Omental fat pad (tissue), 4 donors: Measurements from ENCODE around the gene TYSND1. TPM values are rescaled to one million over a fixed set of nuclear protein-coding genes. Genes with fewer than 3 reads are reported as not detected.
A peak's percentile ranks its signal among the peaks of the same experiment; 100 is the strongest.
"Not testable (repeated sequence)": the region's sequence is repeated elsewhere in the genome, so short reads cannot be mapped to it uniquely, and the experiment has no call there.

Experiments used
- ATAC-seq: fragments of 150-250 bp; one replicate; pipeline ENCODE4 v1.9.1; 2016; ENCODE audit warnings: mild to moderate bottlenecking, moderate library complexity; ENCODE audit not compliant: low FRiP score
- DNase-seq: peaks from one replicate; pipeline ENCODE4 v3.0.0-alpha.2; 2019; ENCODE audit warnings: low spot score
- CTCF ChIP-seq, 3 donors: fragments of 450-650 bp; IDR thresholded peaks; one replicate each; pipeline ENCODE4 v1.5.1; 2016 to 2017; ENCODE audit warnings: antibody characterized with exemption in 3 of 3, mild to moderate bottlenecking in 3 of 3, moderate library complexity in 2 of 3
- total RNA-seq, 4 donors: library from RNA; depleted of rRNA; stranded (reverse); fragments of >200 nt; gene quantifications; one replicate each; pipeline ENCODE4 v1.1.0, GENCODE V29; 2016

TYSND1 gene
- total RNA-seq, 4 donors from 2014 or later: 10.7 to 20.3 (median 13.7) TPM

GRCh38 chr10:70190102-70190501, 43.6 kb upstream of the TYSND1 start:
- ATAC-seq (no peak), DNase-seq (no peak)
- no peak for TF ChIP-seq CTCF (IDR thresholded peaks at IDR 0.05)

GRCh38 chr10:70188768-70189167, 42.3 kb upstream of the TYSND1 start:
- ATAC-seq (no peak), DNase-seq (no peak)
- no peak for TF ChIP-seq CTCF (IDR thresholded peaks at IDR 0.05)

DNA sequence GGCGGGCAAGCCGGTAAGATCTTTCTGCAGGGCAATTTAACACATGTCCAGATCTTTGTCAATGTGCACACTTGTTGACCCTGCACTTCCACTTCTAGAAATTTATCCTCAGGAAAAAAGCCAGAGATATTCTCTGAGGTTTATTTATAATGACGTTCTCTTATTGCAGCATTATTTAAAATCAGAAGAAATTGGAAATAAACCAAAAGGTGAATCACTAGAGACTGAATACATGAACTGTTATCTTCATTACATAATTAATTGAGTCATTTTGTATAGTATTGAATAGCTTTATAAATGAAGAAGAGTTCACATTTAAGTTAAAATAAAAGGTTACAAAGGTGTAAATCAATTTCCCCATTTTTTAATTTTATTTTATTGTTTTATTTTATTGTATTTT, 40.1 kb upstream of the TYSND1 start:
- DNase-seq: no peak

DNA sequence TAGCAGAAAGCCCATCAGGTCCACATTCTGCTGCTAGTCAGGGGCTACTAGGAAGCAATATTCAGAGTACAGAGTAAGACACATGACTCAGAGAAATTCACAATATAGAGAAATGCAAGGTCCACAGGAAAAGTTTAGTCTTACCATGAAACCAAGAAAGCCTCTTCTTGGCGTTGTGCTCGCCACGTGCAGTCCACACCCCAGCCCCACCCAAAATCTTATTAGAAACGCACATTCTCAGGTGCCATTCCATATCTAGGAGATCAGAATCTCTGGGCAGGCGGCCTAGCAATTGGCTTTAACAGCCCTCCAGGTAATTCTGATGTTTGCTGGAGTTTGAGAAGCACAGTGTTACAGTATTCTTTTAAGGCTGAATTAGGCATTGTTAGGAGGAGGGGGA, 39.6 kb upstream of the TYSND1 start:
- no peak for ATAC-seq
- no peak for TF ChIP-seq CTCF (IDR thresholded peaks at IDR 0.05)
- no peak for DNase-seq

More for the DNA sequence above, 40.1 kb upstream of the TYSND1 start:
- no peak for TF ChIP-seq CTCF (IDR thresholded peaks at IDR 0.05)
- ATAC-seq: peak; percentile 33

- TF ChIP-seq CTCF (IDR thresholded peaks at IDR 0.05): no peak
- no peak for DNase-seq
- ATAC-seq: no peak
Measured at GRCh38 chr10:70183304-70183703, 36.8 kb upstream of the TYSND1 start.

GRCh38 chr10:70179209-70179608, 32.7 kb upstream of the TYSND1 start:
- ATAC-seq: not testable (repeated sequence)

DNA sequence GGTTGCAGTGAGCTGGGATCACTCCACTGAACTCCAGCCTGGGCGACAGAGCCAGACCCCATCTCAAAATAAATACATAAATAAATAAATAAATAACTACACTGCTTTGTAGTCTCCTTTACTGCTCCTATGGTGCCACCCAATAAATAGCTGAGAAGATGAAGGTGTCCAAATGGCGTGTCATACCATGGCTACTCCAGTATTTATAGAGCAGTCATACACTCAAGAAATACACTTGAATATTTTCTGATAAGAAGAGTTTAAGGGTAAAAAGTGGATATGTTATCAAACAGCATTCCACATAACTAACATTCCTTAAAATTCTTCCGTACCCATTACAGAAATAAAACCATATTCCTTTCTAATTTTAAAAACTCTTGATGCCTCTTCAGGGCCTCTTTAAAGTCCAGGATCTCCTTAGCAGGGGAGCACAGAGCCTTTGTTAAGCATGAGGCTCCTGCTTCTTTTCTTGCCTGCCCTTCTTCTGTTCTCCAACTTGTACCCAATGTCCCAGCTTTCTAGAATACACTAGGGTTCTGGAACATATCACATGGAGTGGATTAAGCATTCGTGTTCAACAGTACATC, 31.7 kb upstream of the TYSND1 start:
- ATAC-seq: no peak
- TF ChIP-seq CTCF (IDR thresholded peaks at IDR 0.05): no peak
- no peak for DNase-seq

More at GRCh38 chr10:70179209-70179608, 32.7 kb upstream of the TYSND1 start:
- DNase-seq: not testable (repeated sequence)
